ENCODE data around the gene SYNDIG1.

GRCh38 chr20:24665741-24666191 lies 196.3 kb downstream of the SYNDIG1 start:
- TF ChIP-seq CTCF (IDR thresholded peaks at IDR 0.05) (no peak), SIN3A (IDR thresholded peaks at IDR 0.05; ENCODE audit: borderline replicate concordance, insufficient read depth, low read depth, low read length) (no peak), POLR2AphosphoS5 (IDR thresholded peaks at IDR 0.05; ENCODE audit: low read depth, low read length) (no peak)

All from Panc1 (cell line).